GM19463 (cell line): ENCODE data around the gene TEC.
"Not testable (repeated sequence)": the region's sequence is repeated elsewhere in the genome, so short reads cannot be mapped to it uniquely, and the experiment has no call there.

Experiments
- ATAC-seq: cut with Tn5 transposase; IDR thresholded peaks from one replicate; pipeline ENCODE4 v1.9.1; 2021; ENCODE audit warnings: mild to moderate bottlenecking, moderate library complexity; ENCODE audit not compliant: unreplicated experiment

TEC gene

DNA sequence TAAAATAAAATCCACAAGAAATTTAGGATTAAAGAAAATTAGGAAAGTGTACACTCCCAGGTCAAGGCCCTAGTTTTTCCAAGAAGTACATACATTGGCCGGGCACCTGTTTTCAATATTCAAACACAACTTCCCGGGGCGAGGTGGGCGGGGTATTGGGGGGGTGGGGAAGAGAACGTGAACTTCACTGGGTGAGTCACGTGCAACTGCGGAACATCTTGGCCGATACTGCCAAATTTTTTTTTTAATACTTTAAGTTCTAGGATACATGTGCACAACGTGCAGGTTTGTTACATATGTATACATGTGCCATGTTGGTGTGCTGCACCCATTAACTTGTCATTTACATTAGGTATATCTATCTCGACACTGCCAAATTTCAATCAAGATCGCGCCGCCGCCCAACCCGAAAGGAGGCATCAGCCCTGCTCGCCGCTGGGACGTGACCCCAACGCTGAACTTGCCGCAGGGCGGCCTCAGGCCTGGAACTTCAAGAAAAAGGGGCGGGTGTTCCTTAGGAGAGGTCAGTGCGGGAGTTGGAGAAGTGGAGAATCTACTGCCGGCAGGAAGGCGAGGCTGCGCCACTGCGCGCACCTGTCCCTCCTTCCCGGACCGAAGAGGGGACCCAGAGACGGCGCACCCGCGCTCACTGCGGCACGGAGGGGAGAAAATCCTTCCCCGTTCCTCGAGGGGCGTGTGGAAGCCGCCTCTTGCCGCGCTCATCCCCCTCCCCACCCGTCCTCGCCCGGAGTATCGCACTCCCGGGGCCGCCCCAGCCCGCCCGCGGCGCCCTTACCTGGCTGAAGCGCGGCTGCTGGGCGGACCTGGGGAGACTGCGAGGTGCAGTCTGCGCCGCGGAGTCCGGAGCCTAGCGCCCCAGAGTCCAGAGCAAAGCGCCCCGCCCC is at the start of gene TEC:
Gene TEC (minus strand): TSS at position 883 of the 905 bp plus-strand sequence. CDS start 41,224 bp downstream, outside the sequence.
- peak; percentile 17 for ATAC-seq

DNA sequence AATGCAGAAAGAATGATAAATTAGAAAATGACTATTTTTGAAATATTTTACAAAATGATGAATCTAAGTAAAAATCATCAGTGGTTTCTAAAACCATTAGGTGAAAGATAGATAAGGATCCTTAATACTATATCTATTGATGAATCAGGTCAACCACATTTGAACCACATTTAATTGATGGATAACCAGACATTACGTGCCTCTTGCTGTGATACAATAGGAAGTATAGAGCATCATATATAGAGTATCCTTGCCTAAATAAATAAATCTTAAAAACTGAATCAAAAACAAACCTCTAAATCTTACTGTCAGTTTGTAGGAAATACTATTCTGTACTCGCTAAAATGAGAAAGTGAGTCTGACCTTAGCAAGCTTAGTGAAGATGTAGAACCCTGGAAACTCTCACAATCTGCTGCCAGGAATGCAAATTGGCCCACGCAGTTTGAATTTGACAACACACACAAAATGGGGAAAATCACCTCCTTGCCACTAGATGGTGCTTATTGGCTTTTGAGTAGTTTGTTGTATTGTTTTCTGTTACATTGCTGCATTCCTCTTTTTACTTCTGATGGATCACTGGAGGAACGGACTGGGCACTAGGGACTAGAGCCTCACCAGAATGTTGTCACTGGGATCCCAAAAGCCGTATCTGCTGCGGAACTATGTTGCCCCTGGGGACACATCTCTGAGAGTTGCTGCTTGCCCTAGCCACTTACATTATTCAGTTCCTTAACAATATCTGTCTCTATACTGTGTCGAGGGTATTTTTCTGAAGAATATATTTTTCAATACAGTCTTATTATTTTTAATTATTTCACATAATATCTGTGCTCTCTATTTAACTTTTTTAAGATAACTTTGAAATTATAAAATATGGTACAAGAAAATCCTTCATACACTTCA is 46.3 kb upstream of the TEC start:
- ATAC-seq = peak; percentile 96

- ATAC-seq = not testable (repeated sequence)
Measured at GRCh38 chr4:48314746-48315145, 45.1 kb upstream of the TEC start.

DNA sequence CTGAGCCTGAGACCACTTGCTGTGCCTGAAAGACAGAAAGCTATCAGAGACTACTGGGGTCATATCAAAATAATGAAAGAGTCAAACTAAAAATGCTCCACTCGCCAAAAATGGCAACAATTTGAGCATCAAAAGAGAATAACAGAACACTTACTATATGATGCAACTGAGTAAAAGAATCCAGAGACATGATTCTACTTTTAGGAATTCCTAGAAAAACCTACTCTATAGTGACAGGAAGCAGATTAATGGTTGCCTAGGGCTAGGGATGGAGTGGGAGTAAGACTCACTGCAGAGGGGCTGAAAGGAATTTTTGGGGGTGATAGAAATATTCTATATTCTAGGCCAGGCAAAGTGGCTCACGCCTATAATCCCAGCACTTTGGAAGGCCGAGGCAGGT is 42.3 kb upstream of the TEC start:
- ATAC-seq = no peak

- no peak for ATAC-seq
Measured at GRCh38 chr4:48308901-48309300, 39.3 kb upstream of the TEC start.

DNA sequence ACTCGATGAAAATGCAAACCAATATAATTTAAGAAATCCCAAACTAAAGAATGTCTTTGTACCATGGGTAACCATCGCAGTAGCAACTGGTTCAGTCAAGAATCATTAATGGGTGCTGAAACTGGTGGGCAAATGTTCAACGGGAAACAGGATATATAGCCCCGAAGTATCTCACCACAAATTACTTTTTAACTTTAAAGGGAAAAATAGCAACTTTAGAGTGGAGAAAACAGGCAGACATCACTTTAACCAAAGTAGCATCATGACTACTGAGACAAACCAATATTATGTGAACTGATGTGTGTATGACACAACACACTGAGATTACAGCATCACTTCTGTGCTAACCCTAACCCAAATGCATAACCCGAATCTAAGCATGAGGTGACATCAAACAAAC is 37.9 kb upstream of the TEC start:
- ATAC-seq = peak; percentile 70

DNA sequence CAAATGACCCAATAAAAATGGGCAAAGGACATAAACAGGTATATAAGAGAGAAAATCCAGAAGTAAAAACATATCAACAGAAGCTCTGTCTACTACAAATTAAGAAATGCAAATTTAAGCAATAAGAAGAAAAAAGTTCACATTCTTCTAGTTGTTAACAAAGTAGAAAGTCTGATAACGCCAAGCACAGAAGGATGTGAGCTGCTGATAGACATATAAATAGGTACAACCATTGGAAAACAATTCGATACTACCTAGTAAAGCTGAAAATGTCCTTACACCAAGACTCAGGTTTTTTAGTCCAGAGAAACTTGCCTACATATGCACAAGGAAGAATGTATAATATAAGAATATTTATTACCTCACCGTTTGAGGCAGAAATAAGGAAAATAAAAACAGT is 35.9 kb upstream of the TEC start:
- ATAC-seq = no peak

- no peak for ATAC-seq
Measured at GRCh38 chr4:48300004-48300403, 30.4 kb upstream of the TEC start.

GRCh38 chr4:48299560-48299959 is 29.9 kb upstream of the TEC start:
- ATAC-seq = no peak

DNA sequence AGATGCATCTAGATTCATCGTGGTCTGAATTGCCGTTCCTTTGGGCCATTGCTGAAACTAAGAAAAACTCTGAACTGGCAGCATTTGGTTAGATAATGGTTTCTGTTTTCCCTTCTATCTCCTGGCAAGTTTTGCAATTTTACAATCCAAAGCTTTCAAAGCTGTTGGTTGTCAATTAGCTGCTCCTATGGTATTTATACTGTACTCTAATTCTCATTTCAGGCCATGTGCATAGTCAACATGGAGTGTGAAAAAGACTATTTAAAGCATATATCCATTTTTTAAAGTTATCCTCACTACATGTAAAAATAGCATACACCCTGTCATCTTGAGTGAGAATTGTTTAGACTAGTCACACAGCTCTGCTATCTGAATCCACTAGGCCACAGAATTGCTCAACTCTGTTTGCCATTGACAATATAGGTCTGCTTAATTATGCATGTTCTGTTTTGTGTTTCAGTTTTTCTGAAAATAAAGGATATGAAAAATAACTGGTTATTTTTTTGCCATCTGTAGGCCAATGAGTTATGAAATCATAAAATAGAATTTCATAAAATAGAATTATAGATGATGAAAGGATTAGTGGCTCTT is 27.7 kb upstream of the TEC start:
- no peak for ATAC-seq

DNA sequence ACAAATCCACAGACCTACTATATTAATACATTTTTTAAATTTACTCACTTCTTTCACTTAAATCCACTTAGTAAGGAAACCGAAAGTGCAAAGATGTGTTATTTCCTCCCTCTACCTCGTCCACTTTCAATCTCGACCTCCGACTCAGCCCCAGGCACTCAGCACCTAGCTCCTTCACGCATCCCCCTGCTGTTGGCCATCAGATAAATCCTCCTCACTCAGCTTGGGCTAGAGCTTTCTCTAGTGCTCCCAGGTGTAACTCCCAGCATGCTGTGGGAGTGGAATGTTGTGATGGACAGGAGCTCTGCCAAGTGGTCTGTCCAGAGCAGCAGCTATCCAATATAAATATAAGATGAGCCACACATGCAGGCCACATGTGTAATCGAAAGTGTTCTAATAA is 26.7 kb upstream of the TEC start:
- peak; percentile 87 for ATAC-seq

DNA sequence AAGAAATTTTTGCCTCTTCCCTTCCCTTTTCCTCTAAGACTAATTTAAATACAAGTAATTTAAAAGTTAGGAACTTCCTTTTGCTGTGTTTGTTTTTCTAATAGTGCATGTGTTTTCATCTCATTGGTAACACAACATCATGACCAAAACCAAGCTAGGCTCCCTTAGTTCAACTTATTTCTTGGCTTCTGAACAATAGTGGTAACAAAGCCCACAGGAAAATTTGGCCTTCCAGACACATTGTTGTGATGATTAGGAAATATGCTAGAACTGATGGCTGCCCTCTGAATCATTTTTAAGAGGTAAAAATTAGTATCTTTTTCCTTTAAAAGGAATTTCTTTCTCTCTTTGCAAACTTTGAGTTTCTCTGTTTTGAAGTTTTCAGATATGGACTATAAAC is 25.5 kb upstream of the TEC start:
- no peak for ATAC-seq

GRCh38 chr4:48292218-48292790 is 22.7 kb upstream of the TEC start:
- ATAC-seq = not testable (repeated sequence)

GRCh38 chr4:48290146-48290772 is 20.6 kb upstream of the TEC start:
- peak; percentile 58 for ATAC-seq

GRCh38 chr4:48286060-48286459 is 16.4 kb upstream of the TEC start:
- not testable (repeated sequence) for ATAC-seq

- ATAC-seq = not testable (repeated sequence)
Measured at GRCh38 chr4:48285640-48286039, 16.0 kb upstream of the TEC start.

DNA sequence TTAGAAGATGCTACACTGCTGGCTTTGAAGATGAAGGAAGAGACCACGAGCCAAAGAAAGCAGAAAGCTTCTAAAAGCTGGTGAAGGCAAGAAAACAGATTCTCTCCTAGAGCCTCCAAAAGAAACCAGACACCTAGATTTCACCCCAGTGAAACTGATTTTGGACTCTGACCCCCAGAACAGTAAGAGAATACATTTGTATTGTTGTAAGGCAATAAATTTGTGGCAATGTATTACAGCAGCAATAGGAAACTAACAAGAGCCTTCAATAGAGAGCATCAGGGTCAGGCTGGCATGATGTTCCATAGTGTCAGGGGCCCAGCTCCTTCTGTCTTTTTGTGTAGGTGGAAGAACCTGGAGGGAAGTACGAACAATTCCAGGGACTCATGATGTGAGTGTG is 6.0 kb upstream of the TEC start:
- peak; percentile 3 for ATAC-seq

GRCh38 chr4:48275247-48275646 is 5.6 kb upstream of the TEC start:
- ATAC-seq = peak; percentile 39

- no peak for ATAC-seq
Measured at GRCh38 chr4:48271626-48272025, 2.0 kb upstream of the TEC start.

DNA sequence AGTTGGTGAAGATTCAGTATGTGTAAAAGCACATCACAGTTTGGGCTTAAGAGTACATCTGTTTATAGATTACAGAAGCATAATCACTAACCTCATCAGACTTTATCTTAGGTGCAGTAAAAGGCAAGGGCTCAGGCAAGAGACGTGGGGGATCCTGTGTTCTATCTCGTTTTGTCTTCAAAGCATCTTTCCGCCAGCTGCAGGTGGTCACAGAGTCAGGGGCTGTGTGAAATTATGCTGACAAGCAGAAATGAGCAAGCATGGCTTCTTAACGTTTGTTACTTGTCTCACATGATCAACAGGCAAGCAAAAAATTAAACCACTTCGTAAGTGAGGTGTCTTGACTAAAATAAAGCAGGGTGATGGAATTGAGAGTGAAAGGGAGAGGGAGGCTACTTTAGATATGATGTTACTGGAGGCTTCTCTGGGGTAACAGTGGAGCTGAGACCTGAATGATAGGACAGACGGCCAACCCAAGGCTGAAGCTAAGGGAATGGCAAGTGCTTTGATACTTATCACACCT is 1.4 kb upstream of the TEC start:
- ATAC-seq = peak; percentile 15
